ENCODE results near the gene PRR7.

Gene PRR7

GRCh38 chr5:177450667-177451424, 4.2 kb downstream of the PRR7 start:
- DNase-seq (ENCODE audit: low read depth, low spot score) = no peak

- no peak for DNase-seq (ENCODE audit: low read depth, low spot score)
Measured at GRCh38 chr5:177452688-177453638, 6.3 kb downstream of the PRR7 start.

GRCh38 chr5:177453852-177454396, 7.3 kb downstream of the PRR7 start:
- no peak for DNase-seq (ENCODE audit: low read depth, low spot score)

GRCh38 chr5:177454397-177455035, 7.9 kb downstream of the PRR7 start:
- peak; percentile 84 for DNase-seq (ENCODE audit: low read depth, low spot score)

DNA sequence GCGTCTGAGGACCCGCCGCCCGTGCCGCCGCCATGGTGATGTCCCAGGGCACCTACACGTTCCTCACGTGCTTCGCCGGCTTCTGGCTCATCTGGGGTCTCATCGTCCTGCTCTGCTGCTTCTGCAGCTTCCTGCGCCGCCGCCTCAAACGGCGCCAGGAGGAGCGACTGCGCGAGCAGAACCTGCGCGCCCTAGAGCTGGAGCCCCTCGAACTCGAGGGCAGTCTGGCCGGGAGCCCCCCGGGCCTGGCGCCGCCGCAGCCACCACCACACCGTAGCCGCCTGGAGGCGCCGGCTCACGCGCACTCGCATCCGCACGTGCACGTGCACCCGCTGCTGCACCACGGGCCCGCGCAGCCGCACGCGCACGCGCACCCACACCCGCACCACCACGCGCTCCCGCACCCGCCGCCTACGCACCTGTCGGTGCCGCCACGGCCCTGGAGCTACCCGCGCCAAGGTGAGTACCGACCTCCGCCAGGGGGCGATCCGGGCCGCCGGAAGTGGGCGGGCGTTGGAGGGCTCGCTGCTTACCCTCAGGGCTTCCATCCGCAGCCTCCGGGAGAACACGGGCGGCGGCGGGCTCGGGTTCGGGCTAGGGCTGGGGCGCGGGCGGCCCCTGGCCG, 8.5 kb downstream of the PRR7 start:
- DNase-seq (ENCODE audit: low read depth, low spot score) = peak; percentile 86

DNA sequence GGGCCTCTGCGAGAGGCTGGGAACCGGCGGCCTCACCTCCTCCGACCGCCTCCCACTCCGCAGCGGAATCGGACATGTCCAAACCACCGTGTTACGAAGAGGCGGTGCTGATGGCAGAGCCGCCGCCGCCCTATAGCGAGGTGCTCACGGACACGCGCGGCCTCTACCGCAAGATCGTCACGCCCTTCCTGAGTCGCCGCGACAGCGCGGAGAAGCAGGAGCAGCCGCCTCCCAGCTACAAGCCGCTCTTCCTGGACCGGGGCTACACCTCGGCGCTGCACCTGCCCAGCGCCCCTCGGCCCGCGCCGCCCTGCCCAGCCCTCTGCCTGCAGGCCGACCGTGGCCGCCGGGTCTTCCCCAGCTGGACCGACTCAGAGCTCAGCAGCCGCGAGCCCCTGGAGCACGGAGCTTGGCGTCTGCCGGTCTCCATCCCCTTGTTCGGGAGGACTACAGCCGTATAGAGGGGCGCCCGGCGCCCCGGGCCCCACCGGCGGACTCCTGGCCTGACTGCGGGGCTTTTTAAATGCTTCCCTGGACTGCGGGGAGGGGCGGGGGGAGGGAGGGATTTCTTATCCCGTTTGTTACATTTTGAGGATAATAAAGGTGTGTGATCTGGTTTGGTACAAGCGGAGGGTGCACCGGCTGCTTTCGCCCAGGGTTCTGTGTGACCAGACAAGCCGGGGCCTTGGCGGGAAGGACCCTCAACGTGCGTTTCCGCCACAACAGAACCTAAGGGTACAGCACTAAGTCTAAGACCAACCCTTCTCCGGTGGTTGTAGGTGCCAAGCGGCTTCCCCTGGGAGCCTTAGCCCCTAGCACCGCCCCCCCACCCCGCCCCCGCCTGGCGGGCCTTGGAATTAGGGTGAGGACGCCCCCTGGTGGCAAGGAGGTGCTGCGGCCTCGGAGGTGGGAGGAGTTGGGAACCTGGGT, 9.3 kb downstream of the PRR7 start:
- DNase-seq (ENCODE audit: low read depth, low spot score) = peak; percentile 93

DNA sequence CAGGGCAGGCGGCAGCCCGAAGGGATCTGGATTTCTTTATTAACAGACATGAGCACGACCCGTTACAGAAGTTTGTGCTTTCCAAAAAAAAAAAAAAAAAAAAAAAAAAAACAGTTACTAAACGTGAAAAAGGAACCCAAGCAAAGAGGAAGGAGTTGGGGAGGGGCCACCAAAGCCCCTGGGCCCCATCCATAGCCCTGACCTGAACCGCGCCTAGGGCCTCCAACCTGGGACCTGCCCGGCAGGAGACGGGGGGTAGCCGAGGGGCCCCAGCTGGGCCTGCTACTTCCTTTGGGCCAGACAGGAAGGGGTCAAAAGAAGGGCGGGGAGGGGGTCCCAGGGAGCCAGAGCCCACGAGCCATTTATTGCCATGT, 10.0 kb downstream of the PRR7 start:
- no peak for DNase-seq (ENCODE audit: low read depth, low spot score)

GRCh38 chr5:177456976-177457851, 10.6 kb downstream of the PRR7 start:
- no peak for DNase-seq (ENCODE audit: low read depth, low spot score)

GRCh38 chr5:177457852-177458681, 11.5 kb downstream of the PRR7 start:
- DNase-seq (ENCODE audit: low read depth, low spot score) = no peak

- DNase-seq (ENCODE audit: low read depth, low spot score) = no peak
Measured at GRCh38 chr5:177458912-177459350, 12.3 kb downstream of the PRR7 start.

- DNase-seq (ENCODE audit: low read depth, low spot score) = no peak
Measured at GRCh38 chr5:177459357-177459756, 12.7 kb downstream of the PRR7 start.

DNA sequence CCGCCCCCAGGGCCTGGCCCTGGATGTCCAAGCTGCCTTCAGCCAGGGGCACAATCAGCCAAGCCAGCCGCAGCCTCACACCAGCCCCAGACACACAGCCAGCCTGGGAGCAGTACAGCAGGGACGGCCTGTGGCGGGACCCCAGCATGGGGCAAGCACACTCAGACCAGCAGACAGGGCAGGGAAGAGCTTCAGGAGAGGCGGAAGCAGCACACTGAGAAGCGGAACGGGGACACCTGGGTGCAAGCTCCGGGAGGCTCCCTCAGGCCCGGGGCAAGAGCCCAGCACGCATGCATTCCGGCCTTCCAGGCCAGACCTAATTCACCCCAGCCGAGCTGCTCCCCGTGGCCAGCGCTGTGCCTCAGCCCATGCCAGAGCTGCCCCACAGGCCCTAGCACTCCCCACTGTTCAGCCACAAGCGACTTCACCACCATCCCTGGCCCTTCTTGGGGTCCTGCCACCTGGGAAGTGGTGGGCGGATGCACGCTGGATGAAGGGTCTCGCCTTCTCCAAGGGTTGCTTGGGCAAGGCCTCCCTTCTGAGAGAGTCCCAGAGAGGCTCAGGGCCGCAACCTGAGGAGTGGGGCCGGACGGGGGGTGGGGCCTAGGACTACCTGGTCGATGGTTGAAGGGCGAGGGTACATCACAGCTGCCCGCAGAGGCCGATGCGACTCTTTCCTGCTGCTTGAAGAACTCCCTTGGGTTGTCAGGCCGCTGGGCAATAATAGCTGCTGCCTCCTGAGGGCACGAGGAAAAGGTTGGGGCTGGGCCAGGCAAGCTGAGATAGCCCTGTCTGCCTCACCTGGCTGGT, 13.4 kb downstream of the PRR7 start:
- DNase-seq (ENCODE audit: low read depth, low spot score) = no peak

- DNase-seq (ENCODE audit: low read depth, low spot score) = no peak
Measured at GRCh38 chr5:177462021-177462670, 15.5 kb downstream of the PRR7 start.

DNA sequence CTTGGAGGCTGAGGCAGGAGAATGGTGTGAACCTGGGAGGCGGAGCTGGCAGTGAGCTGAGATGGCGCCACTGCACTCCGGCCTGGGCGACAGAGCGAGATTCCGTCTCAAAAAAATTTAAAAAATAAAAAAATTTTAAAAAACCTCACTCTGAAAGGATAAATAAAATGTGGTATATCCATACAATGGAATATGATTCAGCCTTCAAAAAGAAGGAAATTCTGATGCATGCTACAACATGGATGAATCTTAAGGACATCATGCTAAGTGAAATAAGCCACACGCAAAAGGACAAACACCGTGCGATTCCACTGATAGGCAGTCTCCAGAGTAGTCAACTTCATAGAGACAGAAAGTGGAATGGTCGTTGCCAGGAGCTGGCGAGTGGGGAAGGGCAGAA, 18.4 kb downstream of the PRR7 start:
- DNase-seq (ENCODE audit: low read depth, low spot score) = no peak

GRCh38 chr5:177466861-177467260, 20.2 kb downstream of the PRR7 start:
- no peak for DNase-seq (ENCODE audit: low read depth, low spot score)

DNA sequence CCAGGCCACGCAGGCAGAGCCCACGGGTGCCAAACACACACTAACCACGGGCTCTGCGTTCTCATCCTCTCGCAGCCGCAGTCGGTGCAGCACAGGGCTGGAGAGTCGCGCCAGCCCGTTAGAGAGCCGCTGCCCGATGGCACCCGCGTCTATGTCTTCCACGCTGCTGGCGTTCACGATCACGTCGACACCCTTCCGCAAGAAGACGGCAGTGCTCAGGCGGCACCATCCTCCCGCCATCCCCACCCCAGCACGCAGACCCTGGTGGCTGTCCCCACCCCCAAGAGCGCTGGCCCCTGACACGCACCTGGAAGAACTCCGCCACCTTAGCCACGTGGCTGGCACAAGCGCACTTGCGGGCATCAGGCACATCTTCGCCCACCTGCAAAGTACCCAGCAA, 20.8 kb downstream of the PRR7 start:
- no peak for DNase-seq (ENCODE audit: low read depth, low spot score)

DNA sequence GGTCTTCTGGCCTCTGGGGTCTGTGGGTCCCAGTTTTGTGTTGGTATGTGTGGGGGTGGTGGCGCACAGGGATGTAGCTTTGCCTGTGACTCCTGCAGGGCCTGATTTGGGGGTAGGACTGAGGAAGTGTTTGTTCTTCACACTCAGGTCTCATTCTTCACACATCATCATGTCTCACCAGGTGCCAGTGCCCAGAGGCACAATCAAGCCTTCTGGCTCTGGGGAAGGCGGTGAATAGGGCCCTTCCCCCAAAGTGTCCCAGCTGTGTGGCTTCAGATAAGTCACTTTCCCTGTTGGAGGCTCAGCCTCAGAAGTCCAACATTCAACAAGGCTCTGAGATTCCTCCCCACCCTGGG, 21.7 kb downstream of the PRR7 start:
- no peak for DNase-seq (ENCODE audit: low read depth, low spot score)

All from activated naive CD8-positive, alpha-beta T cell treated with anti-CD3 and anti-CD28 coated beads, Interleukin-2, amount 50 U/mL, for 16 hours (primary cell).